Measurements from ENCODE around the gene CKB.

DNA sequence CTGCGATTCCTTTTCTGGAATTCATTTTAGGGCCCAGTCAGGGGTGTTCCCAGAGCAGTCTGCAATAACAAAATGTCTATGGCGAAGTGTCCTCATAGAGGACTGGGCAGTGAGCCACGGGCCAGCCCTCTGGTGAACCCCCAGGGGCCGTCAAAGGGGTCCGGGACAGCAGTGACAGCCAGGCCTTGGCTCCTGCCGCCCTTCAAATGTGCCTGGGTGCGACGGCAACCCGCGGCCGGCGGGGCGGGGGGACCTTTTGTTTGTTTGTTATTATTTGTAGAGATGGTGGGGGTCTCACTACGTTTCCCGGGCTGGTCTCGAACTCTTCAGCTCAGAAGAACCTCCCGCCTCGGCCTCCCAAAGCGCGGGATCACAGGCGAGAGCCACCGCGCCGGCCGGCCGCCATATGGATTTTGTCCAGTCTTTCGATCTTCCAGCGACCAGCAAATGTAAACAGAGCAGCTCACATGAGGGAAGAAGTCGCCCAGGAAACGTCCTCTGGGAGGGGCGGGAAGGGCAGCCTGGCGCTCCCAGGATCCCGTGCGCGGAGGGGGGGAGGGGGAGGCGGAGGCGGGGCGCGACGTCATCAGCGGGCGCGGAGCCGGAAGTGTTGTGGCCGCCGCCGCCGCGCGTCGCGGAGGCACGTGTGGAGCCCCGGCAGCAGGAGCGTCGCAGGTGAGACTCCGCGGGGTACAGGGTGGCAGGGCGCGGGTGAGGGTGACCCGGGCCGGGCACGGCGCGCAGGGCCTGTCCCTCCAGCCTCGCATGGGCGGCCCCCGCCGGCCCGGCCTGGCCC, 6.2 kb upstream of the CKB start, which contains the start of gene TRMT61A:
- TF ChIP-seq POLR2A (IDR thresholded peaks at IDR 0.05), result peak; percentile 53
- TF ChIP-seq, protein P1, sequence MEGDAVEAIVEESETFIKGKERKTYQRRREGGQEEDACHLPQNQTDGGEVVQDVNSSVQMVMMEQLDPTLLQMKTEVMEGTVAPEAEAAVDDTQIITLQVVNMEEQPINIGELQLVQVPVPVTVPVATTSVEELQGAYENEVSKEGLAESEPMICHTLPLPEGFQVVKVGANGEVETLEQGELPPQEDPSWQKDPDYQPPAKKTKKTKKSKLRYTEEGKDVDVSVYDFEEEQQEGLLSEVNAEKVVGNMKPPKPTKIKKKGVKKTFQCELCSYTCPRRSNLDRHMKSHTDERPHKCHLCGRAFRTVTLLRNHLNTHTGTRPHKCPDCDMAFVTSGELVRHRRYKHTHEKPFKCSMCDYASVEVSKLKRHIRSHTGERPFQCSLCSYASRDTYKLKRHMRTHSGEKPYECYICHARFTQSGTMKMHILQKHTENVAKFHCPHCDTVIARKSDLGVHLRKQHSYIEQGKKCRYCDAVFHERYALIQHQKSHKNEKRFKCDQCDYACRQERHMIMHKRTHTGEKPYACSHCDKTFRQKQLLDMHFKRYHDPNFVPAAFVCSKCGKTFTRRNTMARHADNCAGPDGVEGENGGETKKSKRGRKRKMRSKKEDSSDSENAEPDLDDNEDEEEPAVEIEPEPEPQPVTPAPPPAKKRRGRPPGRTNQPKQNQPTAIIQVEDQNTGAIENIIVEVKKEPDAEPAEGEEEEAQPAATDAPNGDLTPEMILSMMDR (IDR thresholded peaks at IDR 0.05), result no peak
